H9 (cell line): ENCODE data around the gene TMEM209. TPM values are rescaled to one million over a fixed set of nuclear protein-coding genes. Genes with fewer than 3 reads are reported as not detected.
A peak's percentile ranks its signal among the peaks of the same experiment; 100 is the strongest.
"Not testable (repeated sequence)": the region's sequence is repeated elsewhere in the genome, so short reads cannot be mapped to it uniquely, and the experiment has no call there.

Experiments used
- DNase-seq: peaks from one replicate; pipeline ENCODE4 v3.0.0-alpha.2; 2017
- H2AFZ ChIP-seq: one replicate; pipeline ENCODE4 v1.6.1; 2013; ENCODE audit warnings: mild to moderate bottlenecking, low read length, control low read depth, moderate library complexity
- H2AK5ac ChIP-seq: 2 replicates; pipeline ENCODE4 v1.6.1; 2013; ENCODE audit warnings: low read length, control low read depth, mixed read lengths; ENCODE audit not compliant: insufficient read length
- H2BK120ac ChIP-seq: one replicate; pipeline ENCODE4 v1.6.1; 2013; ENCODE audit warnings: low read depth, mild to moderate bottlenecking, low read length, control low read depth, inconsistent platforms; ENCODE audit not compliant: poor library complexity, severe bottlenecking
- H2BK12ac ChIP-seq: 2 replicates; pipeline ENCODE4 v1.6.1; 2013; ENCODE audit warnings: low read length, control low read depth, mixed read lengths, low read depth; ENCODE audit not compliant: insufficient read length
- H2BK15ac ChIP-seq: 2 replicates; pipeline ENCODE4 v1.6.1; 2013; ENCODE audit warnings: low read depth, low read length, control low read depth
- H2BK20ac ChIP-seq: one replicate; pipeline ENCODE4 v1.6.1; 2013; ENCODE audit warnings: low read depth, mild to moderate bottlenecking, low read length, control low read depth, inconsistent platforms; ENCODE audit not compliant: poor library complexity, severe bottlenecking
- H2BK5ac ChIP-seq: 2 replicates; pipeline ENCODE4 v1.6.1; 2013; ENCODE audit warnings: low read length, control low read depth, mixed read lengths; ENCODE audit not compliant: insufficient read length
- H3K14ac ChIP-seq: 2 replicates; pipeline ENCODE4 v1.6.1; 2013; ENCODE audit warnings: low read length, control low read depth; ENCODE audit not compliant: insufficient read depth
- H3K18ac ChIP-seq: 2 replicates; pipeline ENCODE4 v1.6.1; 2013; ENCODE audit warnings: low read depth, mild to moderate bottlenecking, mixed read lengths, low read length, control low read depth; ENCODE audit not compliant: insufficient read length
- H3K23ac ChIP-seq: 2 replicates; pipeline ENCODE4 v1.6.1; 2013; ENCODE audit warnings: low read length, control low read depth, mixed read lengths, low read depth; ENCODE audit not compliant: insufficient read length
- H3K23me2 ChIP-seq: 2 replicates; pipeline ENCODE4 v1.6.1; 2013; ENCODE audit warnings: low read depth, mild to moderate bottlenecking, mixed read lengths, low read length, control low read depth; ENCODE audit not compliant: insufficient read length, poor library complexity, severe bottlenecking
- H3K27ac ChIP-seq: 2 replicates; pipeline ENCODE4 v1.5.1; 2013; ENCODE audit warnings: low read length, control low read depth, mixed read lengths, low read depth; ENCODE audit not compliant: insufficient read length
- H3K27me3 ChIP-seq: 2 replicates; pipeline ENCODE4 v1.6.1; 2013; ENCODE audit warnings: low read length, control low read depth, inconsistent platforms; ENCODE audit not compliant: insufficient read depth
- H3K4ac ChIP-seq: 2 replicates; pipeline ENCODE4 v1.6.1; 2013; ENCODE audit warnings: low read depth, mild to moderate bottlenecking, control low read depth, inconsistent platforms, low read length, moderate library complexity
- H3K4me1 ChIP-seq: 2 replicates; pipeline ENCODE4 v1.6.1; 2013; ENCODE audit warnings: low read length, control low read depth, inconsistent platforms; ENCODE audit not compliant: insufficient read depth
- H3K4me2 ChIP-seq: 2 replicates; pipeline ENCODE4 v1.6.1; 2013; ENCODE audit warnings: low read length, control low read depth, mixed read lengths; ENCODE audit not compliant: insufficient read length, insufficient read depth
- H3K56ac ChIP-seq: 2 replicates; pipeline ENCODE4 v1.6.1; 2013; ENCODE audit warnings: low read depth, mild to moderate bottlenecking, mixed read lengths, low read length, control low read depth; ENCODE audit not compliant: insufficient read length
- H3K79me1 ChIP-seq: 2 replicates; pipeline ENCODE4 v1.6.1; 2013; ENCODE audit warnings: low read depth, mild to moderate bottlenecking, moderate library complexity, low read length, control low read depth, inconsistent platforms; ENCODE audit not compliant: insufficient read depth, poor library complexity, severe bottlenecking
- H3K79me2 ChIP-seq: 2 replicates; pipeline ENCODE4 v1.6.1; 2013; ENCODE audit warnings: low read length, control low read depth, inconsistent platforms; ENCODE audit not compliant: insufficient read depth
- H3K9ac ChIP-seq: 2 replicates; pipeline ENCODE4 v1.6.1; 2013; ENCODE audit warnings: low read length, control low read depth, mixed read lengths; ENCODE audit not compliant: insufficient read length; ENCODE audit errors: extremely low read depth
- H3K9me3 ChIP-seq: one replicate; pipeline ENCODE4 v1.6.1; 2013; ENCODE audit warnings: low read depth, low read length, inconsistent platforms; ENCODE audit not compliant: control insufficient read depth
- H3T11ph ChIP-seq: one replicate; pipeline ENCODE4 v1.6.1; 2013; ENCODE audit warnings: mild to moderate bottlenecking, low read length, control low read depth, inconsistent platforms
- H4K20me1 ChIP-seq: one replicate; pipeline ENCODE4 v1.6.1; 2013; ENCODE audit not compliant: control insufficient read depth, insufficient read length, insufficient read depth
- H4K5ac ChIP-seq: 2 replicates; pipeline ENCODE4 v1.6.1; 2013; ENCODE audit warnings: low read depth, mild to moderate bottlenecking, mixed read lengths, low read length, control low read depth; ENCODE audit not compliant: insufficient read length
- H4K8ac ChIP-seq: replicated peaks from 2 replicates; pipeline ENCODE4 v1.6.1; 2013; ENCODE audit warnings: low read length, control low read depth, mixed read lengths, low read depth; ENCODE audit not compliant: insufficient read length
- H4K91ac ChIP-seq: 2 replicates; pipeline ENCODE4 v1.6.1; 2013; ENCODE audit warnings: low read depth, mild to moderate bottlenecking, moderate library complexity, mixed read lengths, low read length, control low read depth; ENCODE audit not compliant: insufficient read length
- H3K27ac Mint-ChIP-seq, 3 experiments: 2 replicates in 2 of 3; 3 replicates in 1 of 3; pipeline ENCODE4 v1.8.0; 2020 to 2021; ENCODE audit warnings: mixed read lengths in 3 of 3, mild to moderate bottlenecking in 1 of 3, moderate library complexity in 1 of 3
- H3K27me3 Mint-ChIP-seq: 2 replicates; pipeline ENCODE4 v1.8.0; 2021; ENCODE audit warnings: low read depth, mild to moderate bottlenecking, moderate library complexity, mixed read lengths
- H3K36me3 Mint-ChIP-seq, 3 experiments: 2 replicates in 2 of 3; 3 replicates in 1 of 3; pipeline ENCODE4 v1.8.0; 2020 to 2021; ENCODE audit warnings: low read depth in 3 of 3, mixed read lengths in 3 of 3; ENCODE audit not compliant: insufficient read depth in 1 of 3
- H3K4me1 Mint-ChIP-seq, 2 experiments: 2 replicates each; pipeline ENCODE4 v1.8.0; 2020; ENCODE audit warnings: mixed read lengths in 2 of 2
- H3K4me3 Mint-ChIP-seq, 2 experiments: 2 replicates in 1 of 2; 3 replicates in 1 of 2; pipeline ENCODE4 v1.8.0; 2020 to 2021; ENCODE audit warnings: mild to moderate bottlenecking in 2 of 2, mixed read lengths in 2 of 2, moderate library complexity in 1 of 2
- H3K9me3 Mint-ChIP-seq, 2 experiments: 2 replicates in 1 of 2; 3 replicates in 1 of 2; pipeline ENCODE4 v1.8.0; 2020; ENCODE audit warnings: mild to moderate bottlenecking in 2 of 2, mixed read lengths in 2 of 2, moderate library complexity in 1 of 2
- WGBS: extraction: QIAGEN DNeasy Blood & Tissue Kit; methylation state at CpG from one replicate; pipeline ENCODE4 v1.1.7; 2013; ENCODE audit warnings: missing lambda C conversion rate, low lambda C conversion rate, mixed read lengths; ENCODE audit not compliant: insufficient read length; ENCODE audit errors: extremely low coverage; 5-methylcytosine and 5-hydroxymethylcytosine counted together
- total RNA-seq: library from RNA; stranded (reverse); gene quantifications from 2 replicates; pipeline ENCODE4 v1.2.1, GENCODE V29; 2021
- TF ChIP-seq, protein P1 (sequence below): fragments of 200-600 bp; sonication (generic); conservative IDR thresholded peaks from 3 replicates; pipeline ENCODE4 v1.8.0; 2021; ENCODE audit warnings: antibody characterized with exemption, mild to moderate bottlenecking

The TMEM209 gene
- total RNA-seq, 1 experiment from 2014 or later, result 30.8 TPM

GRCh38 chr7:130226333-130226732 is 21.1 kb upstream of the TMEM209 start:
- H2BK15ac ChIP-seq, result no peak overlapping the region
- no peak overlapping the region for H4K5ac ChIP-seq
- Mint-ChIP-seq H3K4me1 (peaks cover 18 to 21% of the 10 kb centered on the region in 2 experiments), H3K36me3 (peaks cover 0 to 20% (median 2%) of the 10 kb centered on the region in 3 experiments; a peak in 4 of 7 replicates), H3K4me3 (no peak overlapping the region), H3K27me3 (peaks cover 7% of the 10 kb centered on the region), H3K9me3 (peaks cover 3 to 5% of the 10 kb centered on the region in 2 experiments; a peak in 4 of 5 replicates), H3K27ac (no peak overlapping the region)
- TF ChIP-seq, protein P1, sequence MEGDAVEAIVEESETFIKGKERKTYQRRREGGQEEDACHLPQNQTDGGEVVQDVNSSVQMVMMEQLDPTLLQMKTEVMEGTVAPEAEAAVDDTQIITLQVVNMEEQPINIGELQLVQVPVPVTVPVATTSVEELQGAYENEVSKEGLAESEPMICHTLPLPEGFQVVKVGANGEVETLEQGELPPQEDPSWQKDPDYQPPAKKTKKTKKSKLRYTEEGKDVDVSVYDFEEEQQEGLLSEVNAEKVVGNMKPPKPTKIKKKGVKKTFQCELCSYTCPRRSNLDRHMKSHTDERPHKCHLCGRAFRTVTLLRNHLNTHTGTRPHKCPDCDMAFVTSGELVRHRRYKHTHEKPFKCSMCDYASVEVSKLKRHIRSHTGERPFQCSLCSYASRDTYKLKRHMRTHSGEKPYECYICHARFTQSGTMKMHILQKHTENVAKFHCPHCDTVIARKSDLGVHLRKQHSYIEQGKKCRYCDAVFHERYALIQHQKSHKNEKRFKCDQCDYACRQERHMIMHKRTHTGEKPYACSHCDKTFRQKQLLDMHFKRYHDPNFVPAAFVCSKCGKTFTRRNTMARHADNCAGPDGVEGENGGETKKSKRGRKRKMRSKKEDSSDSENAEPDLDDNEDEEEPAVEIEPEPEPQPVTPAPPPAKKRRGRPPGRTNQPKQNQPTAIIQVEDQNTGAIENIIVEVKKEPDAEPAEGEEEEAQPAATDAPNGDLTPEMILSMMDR, result no peak
- no peak overlapping the region for H2BK12ac ChIP-seq
- no peak overlapping the region for H3K14ac ChIP-seq
- no peaks in the 10 kb centered on the region for H3K9me3 ChIP-seq
- H3K23ac ChIP-seq, result no peak overlapping the region
- no peak overlapping the region for H4K91ac ChIP-seq
- H3T11ph ChIP-seq, result no peak overlapping the region
- no peaks in the 10 kb centered on the region for H3K79me1 ChIP-seq
- no peak overlapping the region for H3K4me2 ChIP-seq
- no peaks in the 10 kb centered on the region for H3K4me1 ChIP-seq
- H2AFZ ChIP-seq, result no peak overlapping the region
- no peak overlapping the region for H2BK5ac ChIP-seq
- no peak overlapping the region for H2BK120ac ChIP-seq
- no peak overlapping the region for H3K9ac ChIP-seq
- no CpG with 5 or more reads among the region's 1 CpG for WGBS
- no peaks in the 10 kb centered on the region for H3K79me2 ChIP-seq
- no peak overlapping the region for H4K8ac ChIP-seq
- no peaks in the 10 kb centered on the region for H4K20me1 ChIP-seq
- no peak overlapping the region for H3K56ac ChIP-seq
- no peak overlapping the region for H3K18ac ChIP-seq
- H2AK5ac ChIP-seq, result no peak overlapping the region
- H3K27me3 ChIP-seq, result no peaks in the 10 kb centered on the region
- H3K23me2 ChIP-seq, result no peaks in the 10 kb centered on the region
- H3K27ac ChIP-seq, result no peak overlapping the region
- DNase-seq, result no peak
- no peak overlapping the region for H3K4ac ChIP-seq
- no peak overlapping the region for H2BK20ac ChIP-seq

DNA sequence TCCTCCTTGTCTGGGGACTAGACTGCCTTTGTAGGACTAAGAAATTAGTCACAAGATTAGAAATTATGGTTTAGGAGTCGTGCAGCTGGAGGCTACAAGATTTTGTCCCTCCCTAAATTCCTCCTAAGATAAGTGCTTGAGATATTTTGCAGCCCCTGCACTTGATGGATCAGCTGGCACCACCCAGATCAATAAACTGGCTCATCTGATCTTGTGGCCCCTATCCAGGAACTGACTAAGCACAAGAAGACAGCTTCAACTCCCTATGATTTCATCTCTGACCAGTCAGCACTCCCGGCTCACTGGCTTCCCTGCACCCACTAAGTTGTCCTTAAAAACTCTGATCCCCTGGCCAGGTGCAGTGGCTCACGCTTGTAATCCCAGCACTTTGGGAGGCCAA is 19.7 kb upstream of the TMEM209 start:
- H3K23ac ChIP-seq, H3K9me3 Mint-ChIP-seq, H4K5ac ChIP-seq, H3K18ac ChIP-seq, H3K56ac ChIP-seq, H3K4me2 ChIP-seq, H3K79me2 ChIP-seq, H2BK12ac ChIP-seq, H4K20me1 ChIP-seq, H2AK5ac ChIP-seq, H3K14ac ChIP-seq, H3K27me3 Mint-ChIP-seq, H3K4ac ChIP-seq, H3K4me3 Mint-ChIP-seq, H2AFZ ChIP-seq, H3K79me1 ChIP-seq, H3T11ph ChIP-seq, H2BK20ac ChIP-seq, H3K4me1 ChIP-seq, H3K27ac ChIP-seq, H3K27me3 ChIP-seq, H2BK120ac ChIP-seq, H3K9ac ChIP-seq, H2BK15ac ChIP-seq, H2BK5ac ChIP-seq, H3K9me3 ChIP-seq, DNase-seq, H3K23me2 ChIP-seq, H4K91ac ChIP-seq, H4K8ac ChIP-seq: not testable (repeated sequence)
- no CpG with 5 or more reads among the region's 3 CpGs for WGBS
- Mint-ChIP-seq H3K36me3 (peaks cover 0 to 13% (median 0%) of the 10 kb centered on the region in 3 experiments; a peak in 3 of 7 replicates), H3K4me1 (peaks cover 18 to 21% of the 10 kb centered on the region in 2 experiments), H3K27ac (peak overlapping the region in 2 of 3 experiments; percentile 34 to 40; a peak in 2 of 7 replicates)
